Natural killer cell (primary cell): ENCODE measurements around the gene NPTXR. TPM values are rescaled to one million over a fixed set of nuclear protein-coding genes. Genes with fewer than 3 reads are reported as not detected.

Source experiments
- ATAC-seq, 3 donors: fragments of 150-1000 bp in 2 of 3; fragments of 200-7000 bp in 1 of 3; cut with Tn5 transposase; 1 replicate in 1 of 3; 2 replicates in 2 of 3; pipeline ENCODE4 v1.10.0; 2021; ENCODE audit warnings: mild to moderate bottlenecking in 2 of 3, moderate library complexity in 2 of 3
- DNase-seq, 2 donors: peaks; one replicate each; pipeline versions ENCODE4 v3.0.0 to v3.0.0-alpha.2; 2013 to 2021; ENCODE audit warnings: mixed read lengths in 1 of 2
- H3K27ac ChIP-seq: one replicate; pipeline ENCODE4 v1.5.1; 2013; ENCODE audit warnings: mild to moderate bottlenecking, low read length
- H3K27me3 ChIP-seq: one replicate; pipeline ENCODE4 v1.6.1; 2013; ENCODE audit warnings: low read length; ENCODE audit not compliant: control insufficient read depth, insufficient read depth
- H3K36me3 ChIP-seq: one replicate; pipeline ENCODE4 v1.6.1; 2013; ENCODE audit warnings: low read length; ENCODE audit not compliant: control insufficient read depth, insufficient read depth
- H3K4me1 ChIP-seq: one replicate; pipeline ENCODE4 v1.6.1; 2013; ENCODE audit warnings: low read length; ENCODE audit not compliant: control insufficient read depth, insufficient read depth
- H3K4me3 ChIP-seq: one replicate; pipeline ENCODE4 v1.5.1; 2013; ENCODE audit warnings: low read length
- H3K9me3 ChIP-seq: one replicate; pipeline ENCODE4 v1.6.1; 2013; ENCODE audit warnings: low read length; ENCODE audit not compliant: control insufficient read depth, insufficient read depth
- H3K27ac Mint-ChIP-seq, 2 donors: one replicate each; pipeline ENCODE4 v1.8.0; 2022; ENCODE audit warnings: mild to moderate bottlenecking in 2 of 2, mixed read lengths in 2 of 2, moderate library complexity in 1 of 2
- H3K27me3 Mint-ChIP-seq, 2 donors: one replicate each; pipeline ENCODE4 v1.8.0; 2022; ENCODE audit warnings: low read depth in 2 of 2, mixed read lengths in 2 of 2
- H3K36me3 Mint-ChIP-seq: one replicate; pipeline ENCODE4 v1.8.0; 2022; ENCODE audit warnings: mixed read lengths
- H3K4me1 Mint-ChIP-seq, 2 donors: one replicate each; pipeline ENCODE4 v1.8.0; 2022; ENCODE audit warnings: mixed read lengths in 2 of 2
- H3K4me3 Mint-ChIP-seq: one replicate; pipeline ENCODE4 v1.8.0; 2022; ENCODE audit warnings: mild to moderate bottlenecking, moderate library complexity, mixed read lengths
- H3K9me3 Mint-ChIP-seq, 2 donors: one replicate each; pipeline ENCODE4 v1.8.0; 2022; ENCODE audit warnings: mixed read lengths in 2 of 2
- CTCF ChIP-seq: fragments of 200-600 bp; IDR thresholded peaks from one replicate; pipeline ENCODE4 v1.8.0; 2022; ENCODE audit warnings: antibody characterized with exemption
- WGBS: methylation state at CpG from one replicate; pipeline ENCODE4 v1.1.7; 2013; ENCODE audit warnings: missing lambda C conversion rate; ENCODE audit not compliant: insufficient coverage; 5-methylcytosine and 5-hydroxymethylcytosine counted together
- intact Hi-C: fragments of 100-400 bp; cut with micrococcal nuclease; formaldehyde crosslinking; loops from one replicate; pipeline ENCODE4 v1.14.2; 2022
- total RNA-seq, 4 donors: library from RNA; stranded (reverse); fragments of 120-200 nt in 1 of 4; gene quantifications; one replicate each; pipeline versions ENCODE4 v1.2.3 to v1.2.4, GENCODE V29; 2013 to 2022

The NPTXR gene
- total RNA-seq, result 1 to 10 TPM; 4.8 to 8.2 (median 6.1) TPM
- total RNA-seq (2013), result 2.3 TPM

- H3K27ac Mint-ChIP-seq, result peak within 1 kb of the TSS; percentile 43 to 77
- H3K9me3 ChIP-seq, result no peaks in the 10 kb centered on the region
- H3K36me3 ChIP-seq, result no peaks in the 10 kb centered on the region
- H3K9me3 Mint-ChIP-seq, result no peaks in the 10 kb centered on the region
- peaks cover 14 to 30% of the 10 kb centered on the region in 2 donors for H3K4me1 Mint-ChIP-seq
- H3K4me3 ChIP-seq, result no peak within 1 kb of the TSS
- H3K4me3 Mint-ChIP-seq, result peak within 1 kb of the TSS; percentile 87
- TF ChIP-seq CTCF, result no peak
- H3K27me3 Mint-ChIP-seq, result peaks cover 0 to 29% of the 10 kb centered on the region in 2 donors
- intact Hi-C loops, result no loop called here
- under 1% methylated on average over 105 of the region's 105 CpGs for WGBS
- ATAC-seq, result peak; percentile 57 to 59 (median 58)
- H3K4me1 ChIP-seq, result peaks cover 19% of the 10 kb centered on the region
- DNase-seq, result peak; percentile 36 to 70
- no peak within 1 kb of the TSS for H3K27ac ChIP-seq
- H3K27me3 ChIP-seq, result no peaks in the 10 kb centered on the region
- no peaks in the 10 kb centered on the region for H3K36me3 Mint-ChIP-seq
Observed at GRCh38 chr22:38843657-38844314, at the start of gene NPTXR. Gene NPTXR, minus strand, starts transcription at chr22:38844028.

GRCh38 chr22:38891256-38891655 lies 47.4 kb upstream of the NPTXR start:
- H3K4me1 Mint-ChIP-seq, result no peaks in the 10 kb centered on the region
- intact Hi-C loops, result no loop called here
- ATAC-seq (no peak), DNase-seq (peak in 1 of 2 donors; percentile 1)
- Histone ChIP-seq H3K4me3 (no peak overlapping the region), H3K4me1 (no peaks in the 10 kb centered on the region), H3K36me3 (no peaks in the 10 kb centered on the region), H3K27ac (no peak overlapping the region), H3K27me3 (peaks cover 6% of the 10 kb centered on the region), H3K9me3 (no peaks in the 10 kb centered on the region)
- H3K4me3 Mint-ChIP-seq, result no peak overlapping the region
- H3K36me3 Mint-ChIP-seq, result no peaks in the 10 kb centered on the region
- WGBS, result 77% methylated on average over 9 of the region's 9 CpGs
- H3K27me3 Mint-ChIP-seq, result peaks cover 31 to 32% of the 10 kb centered on the region in 2 donors
- H3K9me3 Mint-ChIP-seq, result no peaks in the 10 kb centered on the region
- no peak overlapping the region for H3K27ac Mint-ChIP-seq
- TF ChIP-seq CTCF, result no peak

- no peak overlapping the region for H3K4me3 Mint-ChIP-seq
- Histone ChIP-seq H3K4me1 (no peaks in the 10 kb centered on the region), H3K27ac (no peak overlapping the region), H3K27me3 (peaks cover 6% of the 10 kb centered on the region), H3K36me3 (no peaks in the 10 kb centered on the region), H3K9me3 (no peaks in the 10 kb centered on the region), H3K4me3 (no peak overlapping the region)
- peaks cover 28 to 30% of the 10 kb centered on the region in 2 donors for H3K27me3 Mint-ChIP-seq
- H3K9me3 Mint-ChIP-seq, result no peaks in the 10 kb centered on the region
- DNase-seq, result peak in 1 of 2 donors; percentile 0
- no peaks in the 10 kb centered on the region for H3K36me3 Mint-ChIP-seq
- no peak for TF ChIP-seq CTCF
- intact Hi-C loops, result no loop called here
- H3K27ac Mint-ChIP-seq, result no peak overlapping the region
- WGBS, result 90% methylated on average over 3 of the region's 5 CpGs
- no peak for ATAC-seq
- no peaks in the 10 kb centered on the region for H3K4me1 Mint-ChIP-seq
Observed at GRCh38 chr22:38890377-38890776, 46.5 kb upstream of the NPTXR start.

GRCh38 chr22:38886333-38886732 lies 42.5 kb upstream of the NPTXR start:
- H3K4me3 Mint-ChIP-seq, result no peak overlapping the region
- WGBS, result 92% methylated on average over 4 of the region's 5 CpGs
- Histone ChIP-seq H3K27me3 (no peaks in the 10 kb centered on the region), H3K27ac (no peak overlapping the region), H3K36me3 (no peaks in the 10 kb centered on the region), H3K4me3 (no peak overlapping the region), H3K9me3 (no peaks in the 10 kb centered on the region), H3K4me1 (no peaks in the 10 kb centered on the region)
- DNase-seq, result no peak
- intact Hi-C loops, result no loop called here
- no peaks in the 10 kb centered on the region for H3K36me3 Mint-ChIP-seq
- no peaks in the 10 kb centered on the region for H3K4me1 Mint-ChIP-seq
- ATAC-seq, result no peak
- no peak overlapping the region for H3K27ac Mint-ChIP-seq
- no peaks in the 10 kb centered on the region for H3K9me3 Mint-ChIP-seq
- H3K27me3 Mint-ChIP-seq, result peaks cover 0 to 28% of the 10 kb centered on the region in 2 donors
- TF ChIP-seq CTCF, result no peak
